ENCODE data around the gene RTKN. TPM values are rescaled to one million over a fixed set of nuclear protein-coding genes. Genes with fewer than 3 reads are reported as not detected.
A peak's percentile ranks its signal among the peaks of the same experiment; 100 is the strongest.

The RTKN gene
- total and polyA plus RNA-seq, 2 of the 13 experiments (the other 11 are each of a cell fraction or from before 2014, with no cell fraction given): 159 to 166 TPM

GRCh38 chr2:74447230-74447999 lies 5.7 kb upstream of the RTKN start (continued):
- peak; percentile 55; the same call in 1 of the 2 replicates for TF ChIP-seq PATZ1 (CRISPR knock-in tag; IDR thresholded peaks at IDR 0.05)
- TF ChIP-seq ZBTB33 (CRISPR knock-in tag; IDR thresholded peaks at IDR 0.05): no peak
- TF ChIP-seq HCFC1 (IDR thresholded peaks at IDR 0.05; ENCODE audit: low read depth, low read length): no peak
- TF ChIP-seq REXO4 (CRISPR knock-in tag; IDR thresholded peaks at IDR 0.05; ENCODE audit: borderline replicate concordance): no peak
- no peak for TF ChIP-seq MNT (IDR thresholded peaks at IDR 0.05)
- TF ChIP-seq SMARCC2 (IDR thresholded peaks at IDR 0.05): no peak
- TF ChIP-seq ZFP41 (CRISPR knock-in tag; IDR thresholded peaks at IDR 0.05; ENCODE audit: borderline replicate concordance): no peak
- no peak for TF ChIP-seq PLRG1 (conservative IDR thresholded peaks at IDR 0.05)
- TF ChIP-seq TCF12 (IDR thresholded peaks at IDR 0.05): no peak
- TF ChIP-seq TCF12 (CRISPR knock-in tag; IDR thresholded peaks at IDR 0.05): no peak
- TF ChIP-seq JUNB (CRISPR knock-in tag; IDR thresholded peaks at IDR 0.05; ENCODE audit: borderline replicate concordance): no peak
- no peak; the same call in 1 of the 2 replicates for TF ChIP-seq ZNF777 (CRISPR knock-in tag; IDR thresholded peaks at IDR 0.05)
- TF ChIP-seq ZNF276 (CRISPR knock-in tag; IDR thresholded peaks at IDR 0.05; ENCODE audit: low read depth): no peak
- no peak for TF ChIP-seq ZNF414 (CRISPR knock-in tag; IDR thresholded peaks at IDR 0.05)
- TF ChIP-seq IRF2 (CRISPR knock-in tag; IDR thresholded peaks at IDR 0.05): no peak; the same call in 1 of the 2 replicates
- no peak for TF ChIP-seq IKZF4 (CRISPR knock-in tag; IDR thresholded peaks at IDR 0.05; ENCODE audit: borderline replicate concordance, low read depth, not compliant biosample characterization)
- TF ChIP-seq ZNF282 (IDR thresholded peaks at IDR 0.05; ENCODE audit: partially characterized antibody): no peak
- no peak for TF ChIP-seq FOSL1 (CRISPR knock-in tag; IDR thresholded peaks at IDR 0.05; ENCODE audit: borderline replicate concordance)
- no peak; the same call in 1 of the 2 replicates for TF ChIP-seq ZNF652 (CRISPR knock-in tag; IDR thresholded peaks at IDR 0.05; ENCODE audit: borderline replicate concordance, low read depth)
- TF ChIP-seq ZNF224 (CRISPR knock-in tag; IDR thresholded peaks at IDR 0.05): no peak
- TF ChIP-seq MEF2D (CRISPR knock-in tag; IDR thresholded peaks at IDR 0.05): peak; percentile 67; the same call in 1 of the 2 replicates
- no peak for TF ChIP-seq ZNF558 (CRISPR knock-in tag; IDR thresholded peaks at IDR 0.05; ENCODE audit: borderline replicate concordance)
- TF ChIP-seq ZNF563 (CRISPR knock-in tag; IDR thresholded peaks at IDR 0.05): no peak
